Common myeloid progenitor, CD34-positive (primary cell): ENCODE measurements around the gene UNC13A.

Experiments used
- CTCF ChIA-PET: fragments of 350-600 bp; sonication (Branson Sonifier 250); formaldehyde crosslinking; loops from one replicate; lab custom pipeline; 2021; ENCODE audit warnings: antibody characterized with exemption; lab: Charles Lee
- POLR2A ChIA-PET: fragments of 350-600 bp; sonication (Branson Sonifier 250); formaldehyde crosslinking; loops from one replicate; lab custom pipeline; 2021; ENCODE audit warnings: antibody characterized with exemption; lab: Charles Lee
- DNase-seq, 3 donors: peaks; one replicate each; pipeline versions ENCODE4 v3.0.0 to v3.0.0-alpha.2; 2013
- H3K27ac ChIP-seq, 2 experiments: 1 replicate in 1 of 2; 2 replicates in 1 of 2; pipeline ENCODE4 v1.7.0; 2013; ENCODE audit warnings: inconsistent platforms in 2 of 2, low read length in 2 of 2, mild to moderate bottlenecking in 2 of 2, low read depth in 1 of 2, moderate library complexity in 1 of 2; ENCODE audit not compliant: severe bottlenecking in 2 of 2, insufficient read depth in 1 of 2, poor library complexity in 1 of 2
- H3K27me3 ChIP-seq, 5 experiments: replicated peaks in 2 of 5; 1 replicate in 3 of 5; 2 replicates in 2 of 5; pipeline versions ENCODE4 v1.6.1 to v1.7.0; 2013; ENCODE audit warnings: low read length in 4 of 5, mild to moderate bottlenecking in 2 of 5, moderate library complexity in 2 of 5, inconsistent platforms in 1 of 5; ENCODE audit not compliant: insufficient read depth in 5 of 5, control insufficient read depth in 4 of 5
- H3K36me3 ChIP-seq, 4 experiments: 1 replicate in 2 of 4; 2 replicates in 2 of 4; pipeline versions ENCODE4 v1.6.1 to v1.7.0; 2013; ENCODE audit warnings: low read length in 3 of 4, control low read depth in 1 of 4, mild to moderate bottlenecking in 1 of 4; ENCODE audit not compliant: control insufficient read depth in 4 of 4, insufficient read depth in 4 of 4
- H3K4me1 ChIP-seq, 4 experiments: 1 replicate in 3 of 4; 2 replicates in 1 of 4; pipeline versions ENCODE4 v1.6.1 to v1.7.1; 2013; ENCODE audit warnings: low read length in 3 of 4, mild to moderate bottlenecking in 3 of 4, control low read depth in 1 of 4, inconsistent platforms in 1 of 4, moderate library complexity in 1 of 4; ENCODE audit not compliant: control insufficient read depth in 4 of 4, insufficient read depth in 4 of 4; ENCODE audit errors: control extremely low read depth in 1 of 4
- H3K4me3 ChIP-seq, 7 experiments: 1 replicate in 4 of 7; 2 replicates in 3 of 7; pipeline versions ENCODE4 v1.5.1 to v1.7.0; 2013; ENCODE audit warnings: mild to moderate bottlenecking in 7 of 7, low read length in 6 of 7, moderate library complexity in 6 of 7, inconsistent platforms in 2 of 7, low read depth in 2 of 7, control low read depth in 1 of 7; ENCODE audit not compliant: insufficient read depth in 4 of 7, control insufficient read depth in 1 of 7; ENCODE audit errors: extremely low read depth in 1 of 7
- H3K9me3 ChIP-seq, 5 experiments: 1 replicate in 4 of 5; 2 replicates in 1 of 5; pipeline versions ENCODE4 v1.6.1 to v1.7.1; 2013; ENCODE audit warnings: low read length in 4 of 5, mild to moderate bottlenecking in 2 of 5, inconsistent platforms in 1 of 5, low read depth in 1 of 5, moderate library complexity in 1 of 5; ENCODE audit not compliant: control insufficient read depth in 4 of 5, insufficient read depth in 2 of 5; ENCODE audit errors: control extremely low read depth in 1 of 5
- WGBS: methylation state at CpG from one replicate; pipeline ENCODE4 v1.1.5; 2013; ENCODE audit not compliant: insufficient coverage; 5-methylcytosine and 5-hydroxymethylcytosine counted together

Gene UNC13A

DNA sequence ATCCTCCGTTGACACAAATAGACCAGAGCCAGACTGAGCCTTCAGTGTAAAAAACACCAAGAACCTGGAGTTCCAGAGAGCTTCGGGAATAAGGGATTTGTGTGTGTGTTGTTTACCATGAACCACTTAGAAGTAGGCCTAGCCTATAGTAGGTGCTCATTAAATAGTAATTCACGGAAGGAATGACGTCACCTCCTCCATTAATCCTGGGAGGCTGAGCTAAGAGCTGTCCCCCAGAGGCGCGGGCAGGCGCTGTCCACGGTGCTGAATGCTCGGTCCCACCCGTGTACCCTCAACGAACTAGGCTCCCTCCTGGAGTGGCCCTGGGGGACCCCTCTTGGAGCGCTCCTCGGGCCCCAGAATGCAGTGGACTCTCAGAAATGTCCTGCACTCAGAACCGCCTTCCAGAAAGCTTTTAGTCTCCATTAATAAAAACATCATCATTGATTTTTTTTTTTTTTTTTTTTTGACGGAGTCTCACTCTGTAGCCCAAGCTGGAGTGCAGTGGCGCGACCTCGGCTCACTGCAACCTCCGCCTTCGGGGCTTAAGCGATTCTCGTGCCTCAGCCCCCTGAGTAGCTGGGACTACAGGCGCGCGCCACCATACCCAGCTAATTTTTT is 6.5 kb downstream of the UNC13A start:
- H3K27me3 ChIP-seq = peaks cover 0 to 88% (median 24%) of the 10 kb centered on the region in 5 experiments
- no peak overlapping the region for H3K27ac ChIP-seq
- POLR2A ChIA-PET = no interaction called here
- no peaks in the 10 kb centered on the region for H3K36me3 ChIP-seq
- DNase-seq = peak; percentile 54 to 83 (median 81)
- 63% methylated on average over 17 of the region's 25 CpGs for WGBS
- peaks cover 0 to 14% (median 11%) of the 10 kb centered on the region in 4 experiments for H3K4me1 ChIP-seq
- H3K9me3 ChIP-seq = peaks cover 0 to 2% (median 0%) of the 10 kb centered on the region in 5 experiments
- CTCF ChIA-PET = interaction anchor here (0.9 to 1.0 kb wide), 2 partner anchors 21 to 71 kb away, joined by 3 read pairs; no protein-coding TSS in a partner anchor
- H3K4me3 ChIP-seq = no peak overlapping the region

DNA sequence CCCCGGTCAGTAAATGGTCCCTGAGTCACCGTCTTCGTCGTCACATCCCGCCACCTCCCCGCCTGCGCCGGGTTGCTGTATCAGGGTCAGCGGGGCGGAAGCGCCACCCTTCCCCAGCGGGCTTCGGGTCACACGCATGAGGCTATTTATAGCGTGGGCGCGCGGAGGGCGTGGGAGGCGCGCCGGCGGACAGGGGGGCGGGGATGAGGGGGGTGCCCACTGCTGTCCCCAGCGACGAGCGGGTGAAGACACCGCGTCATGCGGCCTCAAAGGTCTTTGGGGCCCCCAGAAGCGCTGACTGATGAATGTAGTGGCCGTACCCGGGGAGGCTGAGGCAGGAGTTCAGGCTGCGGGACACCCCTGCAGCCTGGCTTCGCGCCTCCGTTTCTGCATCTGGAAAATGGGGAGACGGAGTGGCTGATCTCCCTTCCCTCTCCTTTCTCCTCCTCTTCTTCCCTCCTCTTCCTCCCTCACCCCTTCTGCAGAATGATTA is 7.9 kb downstream of the UNC13A start:
- Histone ChIP-seq H3K36me3 (no peaks in the 10 kb centered on the region), H3K4me1 (peaks cover 0 to 11% (median 10%) of the 10 kb centered on the region in 4 experiments), H3K9me3 (peaks cover 0 to 2% (median 0%) of the 10 kb centered on the region in 5 experiments), H3K27me3 (peaks cover 0 to 82% (median 17%) of the 10 kb centered on the region in 5 experiments), H3K4me3 (peak overlapping the region in 2 of 7 experiments; percentile 52 to 57), H3K27ac (no peak overlapping the region)
- 0% methylated on average over 24 of the region's 38 CpGs for WGBS
- POLR2A ChIA-PET = no interaction called here
- peak; percentile 88 to 95 (median 95) for DNase-seq
- CTCF ChIA-PET = interaction anchor here (1.2 kb wide), 1 partner anchor 73 kb away, joined by 3 read pairs; no protein-coding TSS in a partner anchor

DNA sequence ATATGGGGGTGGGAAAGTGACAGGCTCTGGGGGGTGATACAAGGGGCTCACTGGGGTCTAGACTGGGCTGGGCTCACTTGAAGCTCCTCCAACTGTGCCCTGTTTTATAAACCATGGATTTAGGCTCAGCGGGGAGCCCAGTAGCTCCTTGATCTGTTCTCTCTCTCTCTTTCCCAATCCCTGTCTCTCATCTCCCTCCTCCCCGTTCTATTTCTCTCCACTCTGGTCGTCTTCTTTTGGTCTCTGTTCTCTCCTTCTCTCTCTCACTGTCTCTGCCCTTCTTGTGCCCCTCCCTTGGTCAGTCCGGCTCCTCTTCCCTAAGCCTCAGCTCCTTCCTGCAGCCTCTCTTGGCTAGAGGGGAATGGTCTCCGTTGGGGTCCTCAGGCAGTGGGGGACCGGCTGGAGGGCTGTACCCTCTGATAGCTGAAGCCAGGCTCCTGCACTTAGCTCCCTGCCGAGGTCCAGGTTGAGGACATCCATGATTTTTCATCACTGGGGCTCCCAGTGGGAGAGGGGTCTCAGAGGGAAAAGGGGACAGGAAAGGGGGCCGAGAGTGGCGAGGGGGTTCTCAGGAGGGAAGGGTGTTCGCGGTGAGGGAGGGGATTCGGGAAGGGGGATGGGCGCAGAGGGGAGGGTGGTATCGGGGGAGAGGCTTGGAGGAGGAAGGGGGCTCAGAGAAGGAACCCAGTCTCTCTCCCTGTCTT is 8.5 kb downstream of the UNC13A start:
- ChIA-PET POLR2A (no interaction called here), CTCF (interaction anchor here (0.8 to 1.2 kb wide), 3 partner anchors 43 to 106 kb away, joined by 3 to 6 read pairs (median 5); no protein-coding TSS in a partner anchor)
- peak overlapping the region in 2 of 7 experiments; percentile 43 to 48 for H3K4me3 ChIP-seq

GRCh38 chr19:17678836-17679235 is 9.3 kb downstream of the UNC13A start:
- no peak overlapping the region for H3K27ac ChIP-seq
- peaks cover 0 to 68% (median 13%) of the 10 kb centered on the region in 5 experiments for H3K27me3 ChIP-seq
- H3K4me1 ChIP-seq = peaks cover 0 to 11% (median 10%) of the 10 kb centered on the region in 4 experiments
- POLR2A ChIA-PET = no interaction called here
- H3K4me3 ChIP-seq = no peak overlapping the region
- peaks cover 0 to 2% (median 0%) of the 10 kb centered on the region in 5 experiments for H3K9me3 ChIP-seq
- 86% methylated on average over 1 of the region's 4 CpGs for WGBS
- DNase-seq = no peak
- CTCF ChIA-PET = interaction anchor here (0.8 to 1.2 kb wide), 4 partner anchors 43 to 105 kb away, joined by 3 to 6 read pairs (median 4); no protein-coding TSS in a partner anchor
- no peaks in the 10 kb centered on the region for H3K36me3 ChIP-seq

More for the DNA sequence above, 8.5 kb downstream of the UNC13A start:
- Histone ChIP-seq H3K9me3 (peaks cover 0 to 2% (median 0%) of the 10 kb centered on the region in 5 experiments), H3K27ac (no peak overlapping the region), H3K27me3 (peaks cover 0 to 76% (median 14%) of the 10 kb centered on the region in 5 experiments), H3K4me1 (peaks cover 0 to 11% (median 10%) of the 10 kb centered on the region in 4 experiments), H3K36me3 (no peaks in the 10 kb centered on the region)
- 8% methylated on average over 11 of the region's 14 CpGs for WGBS
- DNase-seq = no peak

- 75% methylated on average over 1 of the region's 2 CpGs for WGBS
- peaks cover 0 to 11% (median 10%) of the 10 kb centered on the region in 4 experiments for H3K4me1 ChIP-seq
- CTCF ChIA-PET = interaction anchor here (1.4 kb wide), 1 partner anchor 21 kb away, joined by 6 read pairs; no protein-coding TSS in a partner anchor
- POLR2A ChIA-PET = no interaction called here
- peaks cover 0 to 2% (median 0%) of the 10 kb centered on the region in 5 experiments for H3K9me3 ChIP-seq
- DNase-seq = no peak
- peaks cover 0 to 52% (median 10%) of the 10 kb centered on the region in 5 experiments for H3K27me3 ChIP-seq
- H3K4me3 ChIP-seq = no peak overlapping the region
- H3K27ac ChIP-seq = no peak overlapping the region
- no peaks in the 10 kb centered on the region for H3K36me3 ChIP-seq
These were observed 11.2 kb downstream of the UNC13A start for GRCh38 chr19:17677002-17677401.

DNA sequence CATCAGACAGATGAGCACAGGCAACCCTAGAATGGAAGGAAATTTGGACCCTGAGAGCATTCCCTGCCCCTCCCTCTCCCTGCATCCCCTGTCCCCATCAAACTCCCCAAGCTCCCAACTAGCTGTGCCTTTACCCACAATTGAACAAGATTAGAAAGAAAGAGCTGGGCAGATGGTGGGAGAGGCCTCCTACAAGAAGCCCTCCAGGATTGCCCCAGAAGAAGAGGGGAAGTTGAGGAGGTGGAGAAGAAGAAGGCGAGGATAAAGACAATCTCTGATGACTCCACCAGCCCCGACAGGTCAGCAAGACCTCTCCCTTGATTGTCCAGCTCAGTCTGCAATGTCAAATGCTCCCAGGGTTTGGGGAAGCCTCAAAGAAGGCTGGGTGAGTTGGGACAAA is 11.9 kb downstream of the UNC13A start:
- Histone ChIP-seq H3K36me3 (no peaks in the 10 kb centered on the region), H3K9me3 (no peaks in the 10 kb centered on the region), H3K4me1 (peaks cover 0 to 11% (median 10%) of the 10 kb centered on the region in 4 experiments), H3K27me3 (peaks cover 0 to 47% (median 7%) of the 10 kb centered on the region in 5 experiments), H3K27ac (no peak overlapping the region), H3K4me3 (no peak overlapping the region)
- CTCF ChIA-PET = interaction anchor here (0.8 kb wide), 1 partner anchor 90 kb away, joined by 3 read pairs; no protein-coding TSS in a partner anchor
- POLR2A ChIA-PET = no interaction called here
- no peak for DNase-seq
- 83% methylated on average over 2 of the region's 2 CpGs for WGBS
